ENCODE data around the gene PRPF31.

The PRPF31 gene

GRCh38 chr19:54104998-54105715 is 10.4 kb upstream of the PRPF31 start:
- Histone ChIP-seq H4K20me1 (ENCODE audit: insufficient read depth, low read length) (peaks cover 25% of the 10 kb centered on the region), H3K36me3 (ENCODE audit: insufficient read depth, low read length) (peaks cover 52% of the 10 kb centered on the region), H3K27me3 (ENCODE audit: insufficient read depth, low read length, poor library complexity) (no peaks in the 10 kb centered on the region), H3K4me1 (ENCODE audit: insufficient read depth, low read length) (peaks cover 28% of the 10 kb centered on the region), H3K9ac (ENCODE audit: low read depth, low read length) (no peak overlapping the region), H3K79me2 (ENCODE audit: insufficient read depth, low read length) (peaks cover 55% of the 10 kb centered on the region), H3K4me3 (ENCODE audit: low read depth in 1 of 2, low read length in 2 of 2) (no peak overlapping the region), H2AFZ (ENCODE audit: low read depth, low read length) (no peak overlapping the region), H3K9me3 (ENCODE audit: insufficient read depth, low read length, severe bottlenecking) (no peaks in the 10 kb centered on the region), H3K27ac (ENCODE audit: low read length) (no peak overlapping the region), H3K4me2 (ENCODE audit: insufficient read depth, low read length) (no peak overlapping the region; the same call in 1 of the 2 replicates)
- TF ChIP-seq CTCF (IDR thresholded peaks at IDR 0.05; ENCODE audit: borderline replicate concordance, extremely low read depth, low read length, poor library complexity, severe bottlenecking) (no peak), EZH2 (IDR thresholded peaks at IDR 0.05; ENCODE audit: borderline replicate concordance, low read depth, low read length, severe bottlenecking) (no peak)
- DNase-seq (no peak), ATAC-seq (ENCODE audit: insufficient read depth, low read depth) (no peak)

GRCh38 chr19:54105796-54106195 is 9.8 kb upstream of the PRPF31 start:
- no peak for ATAC-seq (ENCODE audit: insufficient read depth, low read depth)
- H3K36me3 ChIP-seq (ENCODE audit: insufficient read depth, low read length) = peaks cover 58% of the 10 kb centered on the region

GRCh38 chr19:54106716-54107115 is 8.8 kb upstream of the PRPF31 start:
- H3K4me3 ChIP-seq (ENCODE audit: low read depth in 1 of 2, low read length in 2 of 2) = no peak overlapping the region
- no peaks in the 10 kb centered on the region for H3K9me3 ChIP-seq (ENCODE audit: insufficient read depth, low read length, severe bottlenecking)
- H3K9ac ChIP-seq (ENCODE audit: low read depth, low read length) = no peak overlapping the region
- peaks cover 67% of the 10 kb centered on the region for H3K79me2 ChIP-seq (ENCODE audit: insufficient read depth, low read length)
- TF ChIP-seq CTCF (IDR thresholded peaks at IDR 0.05; ENCODE audit: borderline replicate concordance, extremely low read depth, low read length, poor library complexity, severe bottlenecking) = no peak
- no peak for TF ChIP-seq EZH2 (IDR thresholded peaks at IDR 0.05; ENCODE audit: borderline replicate concordance, low read depth, low read length, severe bottlenecking)
- peaks cover 28% of the 10 kb centered on the region for H3K4me1 ChIP-seq (ENCODE audit: insufficient read depth, low read length)
- no peak overlapping the region for H3K4me2 ChIP-seq (ENCODE audit: insufficient read depth, low read length)
- H2AFZ ChIP-seq (ENCODE audit: low read depth, low read length) = no peak overlapping the region
- H3K27ac ChIP-seq (ENCODE audit: low read length) = no peak overlapping the region
- H3K36me3 ChIP-seq (ENCODE audit: insufficient read depth, low read length) = peaks cover 62% of the 10 kb centered on the region
- H4K20me1 ChIP-seq (ENCODE audit: insufficient read depth, low read length) = peaks cover 30% of the 10 kb centered on the region
- no peaks in the 10 kb centered on the region for H3K27me3 ChIP-seq (ENCODE audit: insufficient read depth, low read length, poor library complexity)
- DNase-seq (no peak), ATAC-seq (ENCODE audit: insufficient read depth, low read depth) (no peak)

More at GRCh38 chr19:54105796-54106195, 9.8 kb upstream of the PRPF31 start:
- Histone ChIP-seq H3K27me3 (ENCODE audit: insufficient read depth, low read length, poor library complexity) (no peaks in the 10 kb centered on the region), H4K20me1 (ENCODE audit: insufficient read depth, low read length) (peaks cover 27% of the 10 kb centered on the region), H3K9ac (ENCODE audit: low read depth, low read length) (no peak overlapping the region), H3K9me3 (ENCODE audit: insufficient read depth, low read length, severe bottlenecking) (no peaks in the 10 kb centered on the region), H3K4me1 (ENCODE audit: insufficient read depth, low read length) (peaks cover 28% of the 10 kb centered on the region), H3K4me3 (ENCODE audit: low read depth in 1 of 2, low read length in 2 of 2) (no peak overlapping the region), H2AFZ (ENCODE audit: low read depth, low read length) (no peak overlapping the region), H3K27ac (ENCODE audit: low read length) (no peak overlapping the region), H3K79me2 (ENCODE audit: insufficient read depth, low read length) (peaks cover 62% of the 10 kb centered on the region), H3K4me2 (ENCODE audit: insufficient read depth, low read length) (no peak overlapping the region; the same call in 1 of the 2 replicates)
- no peak for TF ChIP-seq CTCF (IDR thresholded peaks at IDR 0.05; ENCODE audit: borderline replicate concordance, extremely low read depth, low read length, poor library complexity, severe bottlenecking)
- no peak for TF ChIP-seq EZH2 (IDR thresholded peaks at IDR 0.05; ENCODE audit: borderline replicate concordance, low read depth, low read length, severe bottlenecking)
- no peak for DNase-seq
